Colonic mucosa (tissue), 4 donors: ENCODE measurements around the gene MORN5. TPM values are rescaled to one million over a fixed set of nuclear protein-coding genes. Genes with fewer than 3 reads are reported as not detected.

Source experiments
- DNase-seq: peaks from one replicate; pipeline ENCODE4 v3.0.0-alpha.2; 2020
- H3K27ac ChIP-seq: fragments of 200-600 bp; one replicate; pipeline ENCODE4 v1.8.0; 2021
- H3K27me3 ChIP-seq: fragments of 200-600 bp; one replicate; pipeline ENCODE4 v1.8.0; 2021
- H3K36me3 ChIP-seq: fragments of 200-600 bp; one replicate; pipeline ENCODE4 v1.8.0; 2021
- H3K4me1 ChIP-seq: fragments of 200-600 bp; one replicate; pipeline ENCODE4 v1.8.0; 2021; ENCODE audit warnings: mild to moderate bottlenecking
- H3K4me3 ChIP-seq: fragments of 200-600 bp; one replicate; pipeline ENCODE4 v1.8.0; 2021
- H3K9ac ChIP-seq, 2 donors: one replicate each; pipeline ENCODE4 v1.7.0; 2013; ENCODE audit warnings: control low read depth in 2 of 2, low read depth in 2 of 2, low read length in 2 of 2
- H3K9me3 ChIP-seq: fragments of 200-600 bp; one replicate; pipeline ENCODE4 v1.8.0; 2021
- CTCF ChIP-seq: fragments of 200-600 bp; IDR thresholded peaks from one replicate; pipeline ENCODE4 v1.8.0; 2022; ENCODE audit warnings: antibody characterized with exemption, mild to moderate bottlenecking
- intact Hi-C: fragments of 100-400 bp; cut with DNase I; formaldehyde crosslinking; loops from one replicate; pipeline ENCODE4 v1.14.1; 2022
- total RNA-seq, 2 donors: library from RNA; stranded (reverse); fragmentation: NEBNext Ultra II Directional in 1 of 2; extraction: Animal tissue kit (Norgen Biotek cat#: 25700) in 1 of 2; gene quantifications; one replicate each; pipeline ENCODE4 v1.2.1, GENCODE V29; 2021
- donor health status: healthy.
- donor health status: DM: no; HTN: no; CAD: no.
- donor health status: DM: no; HTN: no; CAD: no.

MORN5 gene
- total RNA-seq, 2 donors from 2014 or later = 7.0 TPM; not detected in 1

GRCh38 chr9:122118343-122119165, 41.2 kb upstream of the MORN5 start:
- H3K27ac ChIP-seq = no peak overlapping the region
- peaks cover 5% of the 10 kb centered on the region for H3K27me3 ChIP-seq
- DNase-seq = no peak
- no peaks in the 10 kb centered on the region for H3K9me3 ChIP-seq
- no peak overlapping the region for H3K9ac ChIP-seq
- no peaks in the 10 kb centered on the region for H3K36me3 ChIP-seq
- H3K4me3 ChIP-seq = no peak overlapping the region
- intact Hi-C loops = no loop called here
- TF ChIP-seq CTCF = no peak
- no peaks in the 10 kb centered on the region for H3K4me1 ChIP-seq

GRCh38 chr9:122119166-122119521, 40.6 kb upstream of the MORN5 start:
- TF ChIP-seq CTCF = no peak
- no peaks in the 10 kb centered on the region for H3K9me3 ChIP-seq
- no peak overlapping the region for H3K9ac ChIP-seq
- peaks cover 5% of the 10 kb centered on the region for H3K27me3 ChIP-seq
- H3K27ac ChIP-seq = no peak overlapping the region
- H3K4me1 ChIP-seq = no peaks in the 10 kb centered on the region
- no peak overlapping the region for H3K4me3 ChIP-seq
- no peak for DNase-seq
- intact Hi-C loops = no loop called here
- H3K36me3 ChIP-seq = no peaks in the 10 kb centered on the region

- no peak for DNase-seq
- H3K27me3 ChIP-seq = peaks cover 5% of the 10 kb centered on the region
- TF ChIP-seq CTCF = no peak
- no peak overlapping the region for H3K27ac ChIP-seq
- no peaks in the 10 kb centered on the region for H3K9me3 ChIP-seq
- no peak overlapping the region for H3K4me3 ChIP-seq
- no peaks in the 10 kb centered on the region for H3K4me1 ChIP-seq
- intact Hi-C loops = loop anchor here (10.0 kb wide), 2 partner anchors 335 to 685 kb away; partner anchors contain the start of gene OR1K1
- no peak overlapping the region for H3K9ac ChIP-seq
- no peaks in the 10 kb centered on the region for H3K36me3 ChIP-seq
Measured at GRCh38 chr9:122119721-122120120, 40.0 kb upstream of the MORN5 start.

GRCh38 chr9:122120316-122121071, 39.2 kb upstream of the MORN5 start:
- intact Hi-C loops = loop anchor here (10.0 kb wide), 2 partner anchors 334 to 684 kb away; partner anchors contain the start of gene OR1K1
- Histone ChIP-seq H3K27ac (no peak overlapping the region), H3K4me3 (no peak overlapping the region), H3K9me3 (no peaks in the 10 kb centered on the region), H3K4me1 (no peaks in the 10 kb centered on the region), H3K36me3 (no peaks in the 10 kb centered on the region), H3K9ac (no peak overlapping the region), H3K27me3 (no peaks in the 10 kb centered on the region)
- no peak for DNase-seq
- no peak for TF ChIP-seq CTCF

GRCh38 chr9:122121391-122121790, 38.3 kb upstream of the MORN5 start:
- DNase-seq = no peak
- Histone ChIP-seq H3K27ac (no peak overlapping the region), H3K9ac (no peak overlapping the region), H3K9me3 (no peaks in the 10 kb centered on the region), H3K4me1 (no peaks in the 10 kb centered on the region), H3K27me3 (peaks cover under 1% of the 10 kb centered on the region), H3K4me3 (no peak overlapping the region), H3K36me3 (no peaks in the 10 kb centered on the region)
- intact Hi-C loops = loop anchor here (10.0 kb wide), 2 partner anchors 333 to 683 kb away; partner anchors contain the start of gene OR1K1
- TF ChIP-seq CTCF = no peak
